Activated B cell treated with CpG ODN at 0.5 μM for 24 hours (primary cell): ENCODE results near the gene CPNE7. TPM values are rescaled to one million over a fixed set of nuclear protein-coding genes. Genes with fewer than 3 reads are reported as not detected.

ENCODE experiments used
- ATAC-seq: fragments of 200-7000 bp; cut with Tn5 transposase; one replicate; pipeline ENCODE4 v1.10.0; 2021; ENCODE audit warnings: low read depth, mild to moderate bottlenecking, moderate library complexity
- CTCF ChIA-PET: fragments of 350-600 bp; sonication (Branson Sonifier 250); formaldehyde crosslinking; loops from one replicate; lab custom pipeline; 2021; ENCODE audit warnings: antibody characterized with exemption; lab: Charles Lee
- POLR2A ChIA-PET: fragments of 350-600 bp; sonication (Branson Sonifier 250); formaldehyde crosslinking; loops from one replicate; lab custom pipeline; 2021; ENCODE audit warnings: antibody characterized with exemption; lab: Charles Lee
- DNase-seq: peaks from one replicate; pipeline ENCODE4 v3.0.0; 2022
- H3K27ac Mint-ChIP-seq: one replicate; pipeline ENCODE4 v1.8.0; 2020; ENCODE audit warnings: mixed read lengths
- H3K27me3 Mint-ChIP-seq: one replicate; pipeline ENCODE4 v1.8.0; 2021; ENCODE audit warnings: mixed read lengths
- H3K36me3 Mint-ChIP-seq: one replicate; pipeline ENCODE4 v1.8.0; 2021; ENCODE audit warnings: low read depth, mixed read lengths
- H3K4me1 Mint-ChIP-seq: one replicate; pipeline ENCODE4 v1.8.0; 2021; ENCODE audit warnings: mixed read lengths
- H3K4me3 Mint-ChIP-seq: one replicate; pipeline ENCODE4 v1.8.0; 2020; ENCODE audit warnings: mild to moderate bottlenecking, mixed read lengths
- H3K9me3 Mint-ChIP-seq: one replicate; pipeline ENCODE4 v1.8.0; 2020; ENCODE audit warnings: mixed read lengths
- intact Hi-C: fragments of 100-400 bp; cut with micrococcal nuclease; formaldehyde crosslinking; loops from one replicate; pipeline ENCODE4 v1.15.1; 2024
- total RNA-seq: library from RNA; stranded (reverse); gene quantifications from 2 replicates; pipeline ENCODE4 v1.2.3, GENCODE V29; 2022
- TF ChIP-seq, protein P1 (sequence below): fragments of 200-600 bp; IDR thresholded peaks from one replicate; pipeline ENCODE4 v1.8.0; 2022; ENCODE audit warnings: antibody characterized with exemption, mild to moderate bottlenecking

Gene CPNE7
- total RNA-seq, 1 donor from 2014 or later = 2.0 TPM

- no peak for ATAC-seq
- TF ChIP-seq, protein P1, sequence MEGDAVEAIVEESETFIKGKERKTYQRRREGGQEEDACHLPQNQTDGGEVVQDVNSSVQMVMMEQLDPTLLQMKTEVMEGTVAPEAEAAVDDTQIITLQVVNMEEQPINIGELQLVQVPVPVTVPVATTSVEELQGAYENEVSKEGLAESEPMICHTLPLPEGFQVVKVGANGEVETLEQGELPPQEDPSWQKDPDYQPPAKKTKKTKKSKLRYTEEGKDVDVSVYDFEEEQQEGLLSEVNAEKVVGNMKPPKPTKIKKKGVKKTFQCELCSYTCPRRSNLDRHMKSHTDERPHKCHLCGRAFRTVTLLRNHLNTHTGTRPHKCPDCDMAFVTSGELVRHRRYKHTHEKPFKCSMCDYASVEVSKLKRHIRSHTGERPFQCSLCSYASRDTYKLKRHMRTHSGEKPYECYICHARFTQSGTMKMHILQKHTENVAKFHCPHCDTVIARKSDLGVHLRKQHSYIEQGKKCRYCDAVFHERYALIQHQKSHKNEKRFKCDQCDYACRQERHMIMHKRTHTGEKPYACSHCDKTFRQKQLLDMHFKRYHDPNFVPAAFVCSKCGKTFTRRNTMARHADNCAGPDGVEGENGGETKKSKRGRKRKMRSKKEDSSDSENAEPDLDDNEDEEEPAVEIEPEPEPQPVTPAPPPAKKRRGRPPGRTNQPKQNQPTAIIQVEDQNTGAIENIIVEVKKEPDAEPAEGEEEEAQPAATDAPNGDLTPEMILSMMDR = no peak
- Mint-ChIP-seq H3K27ac (no peak overlapping the region), H3K9me3 (no peaks in the 10 kb centered on the region), H3K4me1 (peaks cover 5% of the 10 kb centered on the region), H3K27me3 (no peaks in the 10 kb centered on the region), H3K4me3 (no peak overlapping the region), H3K36me3 (peaks cover 80% of the 10 kb centered on the region)
- CTCF ChIA-PET = interaction anchor here (1.3 kb wide), 1 partner anchor 8 kb away, joined by 4 read pairs; no protein-coding TSS in a partner anchor
- intact Hi-C loops = no loop called here
- no peak for DNase-seq
- POLR2A ChIA-PET = interaction anchor here (1.4 kb wide), 1 partner anchor 16 kb away, joined by 3 read pairs; no protein-coding TSS in a partner anchor
Observed at GRCh38 chr16:89549007-89549700, 26.4 kb upstream of the CPNE7 start.

DNA sequence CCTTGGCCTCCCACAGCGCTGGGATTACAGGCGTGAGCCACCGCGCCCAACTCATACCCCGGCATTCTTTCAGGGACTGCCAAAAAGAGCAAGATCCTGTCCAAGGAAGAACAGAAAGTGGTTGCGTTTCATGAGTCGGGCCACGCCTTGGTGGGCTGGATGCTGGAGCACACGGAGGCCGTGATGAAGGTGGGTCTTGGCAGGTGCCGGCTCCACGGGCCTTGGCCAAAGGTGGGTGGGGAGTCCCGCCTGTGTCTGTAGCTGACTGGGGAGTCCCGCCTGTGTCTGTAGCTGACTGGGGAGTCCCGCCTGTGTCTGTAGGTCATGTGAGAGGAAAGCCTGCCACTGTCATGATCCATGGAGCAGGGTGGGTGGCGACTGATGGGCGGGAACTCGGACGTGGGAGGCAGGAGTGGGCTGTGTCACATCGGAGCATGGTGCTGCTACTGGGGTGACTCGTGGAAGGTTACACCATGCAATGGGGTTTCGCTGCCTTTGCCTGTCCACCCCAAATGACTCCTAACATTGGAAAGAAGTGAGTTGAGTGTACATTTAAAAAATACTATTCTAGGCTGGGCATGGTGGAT, 25.0 kb upstream of the CPNE7 start:
- ATAC-seq = no peak
- TF ChIP-seq, protein P1 = no peak
- intact Hi-C loops = no loop called here
- no peak overlapping the region for H3K27ac Mint-ChIP-seq
- peaks cover 80% of the 10 kb centered on the region for H3K36me3 Mint-ChIP-seq
- CTCF ChIA-PET = no interaction called here
- H3K4me3 Mint-ChIP-seq = no peak overlapping the region
- H3K27me3 Mint-ChIP-seq = no peaks in the 10 kb centered on the region
- POLR2A ChIA-PET = no interaction called here
- H3K4me1 Mint-ChIP-seq = peaks cover 5% of the 10 kb centered on the region
- DNase-seq = no peak
- no peaks in the 10 kb centered on the region for H3K9me3 Mint-ChIP-seq

GRCh38 chr16:89552329-89552728, 23.2 kb upstream of the CPNE7 start:
- Mint-ChIP-seq H3K4me3 (no peak overlapping the region), H3K27ac (no peak overlapping the region), H3K27me3 (no peaks in the 10 kb centered on the region), H3K4me1 (peaks cover 5% of the 10 kb centered on the region), H3K9me3 (no peaks in the 10 kb centered on the region), H3K36me3 (peaks cover 81% of the 10 kb centered on the region)
- TF ChIP-seq, protein P1 = no peak
- intact Hi-C loops = no loop called here
- ATAC-seq = no peak
- CTCF ChIA-PET = no interaction called here
- no peak for DNase-seq
- POLR2A ChIA-PET = no interaction called here

GRCh38 chr16:89552913-89553312, 22.6 kb upstream of the CPNE7 start:
- H3K27ac Mint-ChIP-seq = no peak overlapping the region
- POLR2A ChIA-PET = no interaction called here

GRCh38 chr16:89553733-89554132, 21.8 kb upstream of the CPNE7 start:
- TF ChIP-seq, protein P1 = no peak
- ATAC-seq (no peak), DNase-seq (no peak)
- Mint-ChIP-seq H3K4me3 (no peak overlapping the region), H3K27me3 (no peaks in the 10 kb centered on the region), H3K9me3 (no peaks in the 10 kb centered on the region), H3K27ac (no peak overlapping the region), H3K4me1 (peaks cover 9% of the 10 kb centered on the region), H3K36me3 (peaks cover 72% of the 10 kb centered on the region)
- ChIA-PET CTCF (no interaction called here), POLR2A (no interaction called here)
- intact Hi-C loops = no loop called here

More at GRCh38 chr16:89552913-89553312, 22.6 kb upstream of the CPNE7 start:
- H3K4me1 Mint-ChIP-seq = peaks cover 9% of the 10 kb centered on the region
- ATAC-seq (no peak), DNase-seq (no peak)
- no peaks in the 10 kb centered on the region for H3K9me3 Mint-ChIP-seq
- intact Hi-C loops = no loop called here
- H3K27me3 Mint-ChIP-seq = no peaks in the 10 kb centered on the region
- peaks cover 80% of the 10 kb centered on the region for H3K36me3 Mint-ChIP-seq
- TF ChIP-seq, protein P1 = no peak
- H3K4me3 Mint-ChIP-seq = no peak overlapping the region
- CTCF ChIA-PET = no interaction called here
